HG03457 (cell line): ENCODE results near the gene UBE2Z.
"Not testable (repeated sequence)": the region's sequence is repeated elsewhere in the genome, so short reads cannot be mapped to it uniquely, and the experiment has no call there.

Source experiments
- ATAC-seq: cut with Tn5 transposase; IDR thresholded peaks from one replicate; pipeline ENCODE4 v1.9.1; 2021; ENCODE audit warnings: moderate number of reproducible peaks; ENCODE audit not compliant: unreplicated experiment

Gene UBE2Z

DNA sequence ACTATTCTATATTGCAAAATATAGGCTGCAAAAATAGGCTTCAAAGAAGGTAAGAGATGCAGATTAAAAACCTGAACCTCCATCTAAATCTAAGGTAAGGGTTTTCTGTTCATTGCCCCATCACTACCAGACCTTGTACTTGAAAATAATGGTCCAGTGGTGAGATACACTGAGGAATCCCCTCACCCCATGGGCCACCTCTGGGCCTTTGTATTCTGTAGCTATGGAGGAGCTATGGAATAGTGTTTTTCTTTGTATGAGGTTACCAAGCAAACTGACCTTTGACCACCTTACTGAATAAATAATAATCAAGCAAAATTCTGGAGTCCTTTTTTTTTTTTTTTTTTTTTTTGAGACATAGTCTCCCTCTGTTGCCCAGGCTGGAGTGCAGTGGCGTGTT is 4.8 kb upstream of the UBE2Z start:
- ATAC-seq, result no peak

DNA sequence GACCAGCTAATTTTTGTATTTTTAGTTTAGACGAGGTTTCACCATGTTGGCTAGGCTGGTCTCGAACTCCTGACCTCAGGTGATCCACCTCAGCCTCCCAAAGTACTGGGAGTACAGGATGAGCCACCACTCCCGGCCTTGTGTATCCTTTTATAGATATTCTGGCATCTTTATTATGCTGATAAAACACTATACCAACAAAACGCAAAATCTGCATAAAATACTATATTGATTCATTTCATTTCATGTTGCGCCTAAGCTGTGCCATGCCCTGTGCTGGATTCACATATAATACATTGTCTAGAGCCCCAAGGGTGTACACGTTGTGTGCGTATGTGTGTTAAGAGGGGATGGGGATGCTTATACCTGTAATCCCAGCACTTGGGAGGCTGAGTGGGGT is 3.8 kb upstream of the UBE2Z start:
- no peak for ATAC-seq

DNA sequence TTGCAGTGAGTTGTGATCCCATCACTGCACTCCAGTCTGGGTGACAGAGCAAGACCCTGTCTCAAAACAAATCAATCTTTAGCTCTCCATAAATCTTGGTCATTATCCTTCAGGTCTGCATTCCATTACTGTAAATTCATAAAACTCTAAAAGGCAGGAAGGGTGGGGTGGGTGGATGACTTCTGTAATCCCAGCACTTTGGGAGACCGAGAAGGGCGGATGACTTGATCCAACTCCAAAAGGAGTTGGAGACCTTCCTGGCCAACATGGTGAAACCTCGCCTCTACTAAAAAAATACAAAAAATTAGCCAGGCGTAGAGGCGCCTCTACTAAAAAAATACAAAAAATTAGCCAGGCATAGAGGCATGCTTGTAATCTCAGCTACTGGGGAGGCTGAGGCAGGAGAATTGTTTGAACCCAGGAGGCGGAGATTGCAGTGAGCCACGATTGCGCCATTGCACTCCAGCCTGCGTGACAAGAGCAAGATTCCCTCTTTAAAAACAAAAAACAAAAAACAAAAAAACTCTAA is 2.2 kb upstream of the UBE2Z start:
- ATAC-seq, result no peak

GRCh38 chr17:48907713-48908046 is 527 bp upstream of the UBE2Z start:
- ATAC-seq, result no peak

GRCh38 chr17:48908853-48909394 is 717 bp downstream of the UBE2Z start:
- no peak for ATAC-seq

DNA sequence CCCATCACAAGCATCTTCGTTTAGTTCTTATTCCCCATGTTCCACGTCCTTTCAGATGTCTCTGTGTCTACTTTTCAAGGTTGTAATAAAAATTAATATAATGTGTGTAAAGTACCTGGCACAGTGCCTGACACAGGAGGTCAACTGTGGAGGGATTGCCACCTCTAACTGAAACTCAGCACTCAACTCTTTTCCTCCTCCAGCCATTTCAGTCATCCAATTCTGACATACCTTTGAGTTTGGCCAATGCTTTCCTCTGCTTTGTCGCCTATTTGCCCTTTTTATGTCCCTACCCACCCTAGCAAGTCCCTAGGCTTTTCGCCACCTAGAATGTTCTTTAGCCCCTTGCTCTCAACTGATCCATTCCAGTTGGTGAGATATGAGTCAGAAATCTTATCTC is 1.6 kb downstream of the UBE2Z start:
- no peak for ATAC-seq

DNA sequence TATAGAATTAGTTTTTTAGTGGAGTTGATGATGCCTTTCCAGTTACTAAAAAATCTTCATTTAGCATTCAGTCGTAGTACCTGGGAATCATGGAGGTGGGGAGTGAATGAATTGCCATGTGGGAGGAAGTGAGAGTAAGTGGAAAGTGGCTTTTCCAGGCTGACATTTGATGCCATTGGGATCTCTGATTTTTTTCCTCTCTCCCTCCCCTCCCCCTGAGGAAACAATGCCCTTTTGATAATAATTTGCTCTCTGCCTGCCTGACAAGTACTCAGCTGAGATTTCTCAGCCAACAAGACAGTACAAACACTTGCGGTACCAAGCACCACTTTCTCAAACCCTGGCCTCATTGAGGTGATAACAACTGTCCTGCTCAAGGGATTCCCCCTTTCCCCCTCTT is 2.2 kb downstream of the UBE2Z start:
- ATAC-seq, result no peak

DNA sequence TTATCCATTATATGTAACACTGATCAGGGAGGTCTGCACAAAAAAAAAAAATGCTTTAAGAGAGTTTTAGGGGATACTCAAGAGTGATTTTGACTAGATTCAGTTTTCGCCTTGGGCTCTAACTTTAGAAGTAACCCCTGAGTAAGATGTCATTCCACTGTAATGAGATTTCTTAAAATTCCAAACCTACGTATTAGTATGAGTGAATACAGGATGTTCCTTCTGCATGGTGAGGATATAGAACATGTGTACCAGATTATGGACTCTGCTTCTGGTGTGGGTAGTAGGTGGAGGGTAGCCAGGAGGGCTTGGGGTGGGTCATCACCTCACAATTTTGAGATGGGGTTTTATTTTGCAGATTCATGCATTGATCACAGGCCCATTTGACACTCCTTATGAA is 4.3 kb downstream of the UBE2Z start:
- no peak for ATAC-seq

GRCh38 chr17:48915459-48916282 is 7.5 kb downstream of the UBE2Z start:
- ATAC-seq, result peak; percentile 70

DNA sequence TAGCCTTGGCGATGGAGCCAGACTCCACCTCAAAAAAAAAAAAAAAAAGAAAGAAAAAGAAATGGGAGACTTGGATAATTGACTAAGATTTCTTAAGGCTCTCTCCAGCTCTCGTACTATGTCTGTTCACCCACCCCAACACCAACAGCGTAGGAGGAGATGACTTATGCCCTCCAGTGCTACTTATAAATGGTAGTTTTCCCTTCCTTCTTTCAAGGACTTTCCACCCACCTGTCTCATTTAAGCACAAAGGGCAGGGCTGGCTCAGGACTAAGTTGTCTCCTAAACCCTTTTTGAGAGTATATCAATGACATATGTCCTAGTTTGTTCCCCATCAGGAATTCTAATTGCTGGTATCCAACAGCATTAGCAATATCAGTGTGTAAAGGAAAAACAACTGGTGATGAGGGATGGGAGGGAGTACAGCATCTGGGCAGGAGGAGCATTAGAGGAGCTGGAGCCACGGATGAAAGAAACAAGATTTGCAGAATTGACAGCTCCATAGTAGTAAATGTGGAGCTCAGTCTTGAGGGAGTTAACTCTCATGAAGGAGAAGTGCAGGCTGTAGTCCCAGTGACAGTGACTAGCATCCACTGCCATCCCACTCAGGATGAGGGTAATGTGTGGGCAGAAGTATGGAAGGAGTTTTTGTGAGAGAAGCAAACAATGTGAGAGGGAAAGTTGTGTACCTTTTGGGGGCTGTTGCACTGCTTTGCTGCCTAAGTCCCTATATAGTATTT is 17.2 kb downstream of the UBE2Z start:
- no peak for ATAC-seq

DNA sequence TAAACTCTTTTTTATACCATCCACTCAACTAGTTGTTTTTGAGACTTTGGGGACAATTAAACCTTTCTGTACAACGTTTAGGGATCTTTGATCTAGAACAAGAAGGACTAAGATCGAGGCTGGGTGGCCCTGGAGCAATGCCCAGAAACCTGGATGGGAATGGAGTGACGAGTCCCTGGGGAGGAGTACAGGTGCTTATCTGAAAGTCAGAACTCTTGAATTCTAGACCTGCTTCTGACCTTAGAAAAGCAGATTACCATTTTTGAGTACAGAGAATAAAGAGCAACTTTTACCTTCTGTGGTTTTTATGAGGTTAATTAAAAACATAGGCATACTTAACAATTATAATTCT is 17.8 kb downstream of the UBE2Z start:
- ATAC-seq, result no peak

- no peak for ATAC-seq
Measured at GRCh38 chr17:48927978-48928745, 20.0 kb downstream of the UBE2Z start.

DNA sequence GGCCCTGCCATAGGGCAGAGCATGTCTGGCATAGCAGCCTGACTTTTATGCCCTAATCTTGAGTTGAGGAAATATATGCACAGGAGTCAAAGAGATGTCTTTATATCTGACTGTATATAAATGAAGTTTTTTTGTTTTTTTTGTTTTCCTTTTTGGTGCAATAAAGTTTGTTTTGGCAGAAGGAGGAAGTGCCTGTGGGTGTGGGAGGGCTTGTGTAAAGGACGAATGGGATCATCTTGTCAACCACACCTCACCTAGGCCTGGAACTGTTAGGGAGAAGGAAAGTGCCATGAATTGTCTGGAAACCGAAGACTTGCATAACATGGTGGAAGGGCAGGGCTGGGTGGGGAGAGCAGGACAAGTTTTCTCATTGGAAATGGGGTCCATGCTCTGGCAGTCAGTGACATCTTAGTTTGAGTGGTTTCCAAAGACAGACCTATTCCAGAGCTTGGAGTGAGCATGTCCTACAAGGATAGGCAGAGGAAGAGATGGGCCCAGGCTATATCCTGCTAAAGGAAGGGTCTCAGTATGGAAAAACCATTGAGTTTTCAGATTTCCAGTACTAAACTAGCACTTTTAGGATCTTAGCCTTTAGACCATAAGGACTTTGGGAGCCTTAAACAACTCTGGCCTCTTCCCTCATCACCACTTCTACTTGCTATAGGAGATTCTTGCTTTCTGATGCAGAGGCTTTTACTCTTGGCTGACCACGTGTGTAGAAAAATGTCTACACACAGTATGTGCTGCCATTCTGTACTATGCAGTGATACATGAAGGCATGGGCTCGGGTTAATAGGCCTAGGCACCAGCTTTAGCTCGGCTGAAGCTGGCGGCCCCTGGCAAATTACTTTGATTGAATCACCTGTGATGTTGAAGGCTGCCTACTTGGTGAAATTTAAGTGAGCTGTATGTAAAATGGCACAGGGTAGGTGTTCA is 20.9 kb downstream of the UBE2Z start:
- ATAC-seq, result no peak

GRCh38 chr17:48929812-48930165 is 21.6 kb downstream of the UBE2Z start:
- no peak for ATAC-seq

- ATAC-seq, result no peak
Measured at GRCh38 chr17:48930435-48930873, 22.2 kb downstream of the UBE2Z start.

GRCh38 chr17:48933035-48933434 is 24.8 kb downstream of the UBE2Z start:
- ATAC-seq, result no peak

DNA sequence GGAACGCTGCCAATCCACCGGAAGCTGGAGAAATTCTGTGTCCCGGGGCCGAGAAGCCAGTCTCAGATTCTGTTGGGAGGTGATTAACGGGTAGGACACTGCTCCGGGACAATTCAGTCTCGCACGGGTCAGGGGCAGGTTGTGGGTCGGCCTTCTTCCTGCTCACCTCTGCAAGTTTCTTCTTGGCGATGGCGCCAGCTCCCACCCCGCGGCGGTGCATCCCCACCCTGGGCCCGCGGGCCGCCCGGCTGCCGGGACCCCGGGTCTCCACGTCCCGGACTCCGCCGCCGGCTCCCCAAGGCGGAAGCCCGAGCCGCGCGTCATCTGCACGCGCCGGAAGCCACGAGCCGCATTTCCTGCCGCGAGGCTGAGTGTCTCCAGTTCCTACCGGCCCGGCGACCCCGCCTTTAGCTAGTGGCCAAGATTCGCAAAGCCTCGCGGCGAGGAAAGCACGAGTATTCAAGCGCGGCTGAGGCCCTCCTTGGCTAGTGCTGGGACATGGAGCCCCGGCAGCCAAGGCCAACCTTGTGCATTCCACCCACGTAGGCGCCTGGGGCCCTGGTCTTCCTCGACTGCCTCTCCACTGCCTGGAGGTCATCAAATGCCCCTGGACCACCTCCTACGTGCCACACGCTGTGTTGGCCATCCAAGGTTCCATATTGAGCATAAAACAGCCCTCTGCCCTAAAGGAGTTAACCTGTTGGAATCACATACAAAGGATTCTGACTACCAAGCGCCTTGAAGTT is 36.5 kb downstream of the UBE2Z start, which contains the start of gene SNF8:
TSS of gene SNF8 (minus strand) at position 328 of the 746 bp plus-strand sequence. CDS start at position 220, 108 bp downstream.
- peak; percentile 60 for ATAC-seq

DNA sequence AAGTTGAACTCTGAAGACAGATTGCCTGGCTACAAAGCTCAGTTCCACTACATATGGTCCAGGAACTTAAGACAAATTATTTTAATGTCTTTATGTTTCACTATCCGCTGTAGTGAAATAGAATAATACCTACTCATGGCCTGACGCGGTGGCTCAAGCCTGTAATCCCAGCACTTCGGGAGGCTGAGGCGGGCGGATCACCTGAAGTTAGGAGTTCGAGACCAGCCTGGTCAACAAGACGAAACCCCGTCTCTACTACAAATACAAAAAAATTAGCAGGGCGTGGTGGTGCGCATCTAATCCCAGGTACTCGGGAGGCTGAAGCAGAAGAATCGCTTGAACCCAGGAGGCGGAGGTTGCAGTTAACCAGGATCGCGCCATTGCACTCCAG is 37.0 kb downstream of the UBE2Z start:
- ATAC-seq, result not testable (repeated sequence)

- no peak for ATAC-seq
Measured at GRCh38 chr17:48951572-48951971, 43.4 kb downstream of the UBE2Z start.
